ENCODE results near the gene NT5C2. TPM values are rescaled to one million over a fixed set of nuclear protein-coding genes. Genes with fewer than 3 reads are reported as not detected.

The NT5C2 gene
- total and polyA plus RNA-seq, 2 of the 8 experiments (the other 6 are each of a cell fraction or from before 2014, with no cell fraction given), result 35.2 to 106 TPM

DNA sequence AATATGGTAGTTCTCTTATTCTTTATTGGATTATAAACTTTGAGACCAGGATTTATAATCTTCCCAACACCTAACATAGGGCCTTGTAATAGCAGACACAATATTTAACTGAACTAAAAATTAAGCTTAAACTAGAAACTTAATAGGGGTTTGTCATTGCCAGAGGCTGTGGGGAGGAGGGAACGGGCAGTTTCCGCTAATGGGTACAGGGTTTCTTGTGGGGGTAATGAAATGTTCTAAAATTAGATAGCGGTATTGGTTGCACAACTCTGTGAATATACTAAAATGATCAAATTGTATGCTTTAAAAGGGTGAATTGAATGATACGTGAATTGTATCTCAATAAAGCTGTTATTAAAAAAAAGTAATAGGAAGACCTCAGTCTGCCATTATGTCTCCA, 45.4 kb downstream of the NT5C2 start:
- H3K9ac ChIP-seq (replicated peaks in 1 of 4; ENCODE audit: extremely low read depth in 1 of 4, low read depth in 3 of 4, low read length in 3 of 4), result no peak overlapping the region
- no peak overlapping the region for H3K14ac ChIP-seq (ENCODE audit: insufficient read length)
- H3K56ac ChIP-seq (replicated peaks; ENCODE audit: insufficient read length, low read depth, low read length), result no peak overlapping the region
- no peak overlapping the region for H3K4me3 ChIP-seq (ENCODE audit: extremely low read depth in 1 of 4, insufficient read depth in 2 of 4, low read depth in 3 of 4, low read length in 4 of 4)
- H4K5ac ChIP-seq (ENCODE audit: insufficient read length, low read depth, low read length), result no peak overlapping the region
- H4K8ac ChIP-seq (ENCODE audit: extremely low read depth, insufficient read depth, low read length), result no peak overlapping the region
- WGBS, 2 experiments (ENCODE audit: extremely low coverage in 1 of 2, insufficient coverage in 1 of 2, insufficient read length in 1 of 2, insufficient replicate concordance in 2 of 2, low coverage in 1 of 2, low lambda C conversion rate in 2 of 2, missing lambda C conversion rate in 1 of 2), result 94% methylated on average over 4 of the region's 4 CpGs; no CpG with 5 or more reads in 1 of the 2 experiments
- no peaks in the 10 kb centered on the region for H3K23me2 ChIP-seq (ENCODE audit: low read depth, low read length)
- H3K23ac ChIP-seq (ENCODE audit: insufficient read length), result no peak overlapping the region
- no peak overlapping the region for H3K18ac ChIP-seq (ENCODE audit: extremely low read depth, low read length)
- no peak overlapping the region for H2AFZ ChIP-seq (ENCODE audit: low read length)
- H3K79me1 ChIP-seq (ENCODE audit: low read depth, low read length), result no peaks in the 10 kb centered on the region
- no peak overlapping the region for H2BK120ac ChIP-seq (replicated peaks; ENCODE audit: low read depth, low read length)
- no peaks in the 10 kb centered on the region for H4K20me1 ChIP-seq (replicated peaks in 1 of 2; ENCODE audit: control insufficient read depth in 1 of 2, insufficient read depth in 2 of 2, low read length in 2 of 2)
- no peaks in the 10 kb centered on the region for H3K4me1 ChIP-seq (replicated peaks in 1 of 4; ENCODE audit: control insufficient read depth in 3 of 4, insufficient read depth in 4 of 4, low read length in 3 of 4)
- no peaks in the 10 kb centered on the region for H3K9me3 ChIP-seq (ENCODE audit: insufficient read depth in 2 of 2, low read depth in 1 of 2, low read length in 1 of 2)
- no peaks in the 10 kb centered on the region; a peak in 1 of 8 replicates for H3K36me3 ChIP-seq (ENCODE audit: control insufficient read depth in 2 of 4, insufficient read depth in 4 of 4, low read length in 3 of 4)
- no peak overlapping the region for H2BK12ac ChIP-seq (ENCODE audit: low read depth, low read length)
- no peak for FAIRE-seq
- H3K27me3 ChIP-seq (replicated peaks in 1 of 4; ENCODE audit: control insufficient read depth in 3 of 4, extremely low read depth in 1 of 4, insufficient read depth in 3 of 4, low read length in 3 of 4), result no peaks in the 10 kb centered on the region
- DNase-seq (ENCODE audit: low read depth in 1 of 2, low spot score in 2 of 2), result no peak
- ChIA-PET CTCF (ENCODE audit: partially characterized antibody) (interaction anchor here (0.7 kb wide), 1 partner anchor 93 kb away, joined by 3 read pairs; no protein-coding TSS in a partner anchor), POLR2A (ENCODE audit: partially characterized antibody) (interaction anchor here (0.7 kb wide), 1 partner anchor 13 kb away, joined by 3 read pairs; no protein-coding TSS in a partner anchor)
- H2AK5ac ChIP-seq (ENCODE audit: low read depth, low read length), result no peak overlapping the region
- no peak overlapping the region for H4K91ac ChIP-seq (replicated peaks; ENCODE audit: insufficient read length, low read length)
- no peak overlapping the region for H3K4me2 ChIP-seq (ENCODE audit: insufficient read depth in 1 of 2, low read depth in 2 of 2, low read length in 2 of 2)
- H3K4ac ChIP-seq (replicated peaks; ENCODE audit: insufficient read length, low read depth, low read length), result no peak overlapping the region
- H2BK15ac ChIP-seq (ENCODE audit: low read length), result no peak overlapping the region
- 0 out of 4 replicates have a peak, but pooled peaks cover 0 to 6% of the 10 kb centered on the region in 2 experiments for H3K79me2 ChIP-seq (ENCODE audit: control insufficient read depth in 1 of 2, insufficient read depth in 2 of 2, low read length in 2 of 2)
- no peak overlapping the region for H2BK20ac ChIP-seq (ENCODE audit: low read length)
- no peak overlapping the region for H3K27ac ChIP-seq (ENCODE audit: low read depth, low read length)
- no peak overlapping the region for H2BK5ac ChIP-seq (ENCODE audit: low read depth, low read length)
- no peak for TF ChIP-seq HDAC2 (IDR thresholded peaks at IDR 0.05; ENCODE audit: borderline replicate concordance in 1 of 2, low read depth in 2 of 2, low read length in 2 of 2)
- TF ChIP-seq BACH1 (IDR thresholded peaks at IDR 0.05; ENCODE audit: low read length), result no peak
- no peak for TF ChIP-seq EZH2 (IDR thresholded peaks at IDR 0.05; ENCODE audit: low read depth, low read length, severe bottlenecking)
- TF ChIP-seq SIN3A (conservative IDR thresholded peaks at IDR 0.05 in 1 of 2, IDR thresholded peaks at IDR 0.05 in 1 of 2; ENCODE audit: low read depth in 1 of 2, low read length in 2 of 2), result no peak
- TF ChIP-seq SAP30 (IDR thresholded peaks at IDR 0.05; ENCODE audit: insufficient read depth, insufficient replicate concordance, low read length), result no peak
- TF ChIP-seq BCL11A (IDR thresholded peaks at IDR 0.05; ENCODE audit: low read depth in 2 of 2, low read length in 2 of 2), result no peak
- no peak for TF ChIP-seq SP4 (IDR thresholded peaks at IDR 0.05; ENCODE audit: low read length)
- no peak for TF ChIP-seq TAF7 (optimal IDR thresholded peaks at IDR 0.05; ENCODE audit: borderline replicate concordance, low read depth, low read length)
- no peak for TF ChIP-seq SP1 (IDR thresholded peaks at IDR 0.05; ENCODE audit: low read depth, low read length)
- no peak for TF ChIP-seq ZNF274 (IDR thresholded peaks at IDR 0.05; ENCODE audit: borderline replicate concordance, extremely low read depth, low read length)
- TF ChIP-seq MAFK (IDR thresholded peaks at IDR 0.05; ENCODE audit: low read depth, low read length), result no peak
- TF ChIP-seq ATF2 (IDR thresholded peaks at IDR 0.05; ENCODE audit: low read length), result no peak
